ENCODE measurements around the gene CCL4.
"Not testable (repeated sequence)": the region's sequence is repeated elsewhere in the genome, so short reads cannot be mapped to it uniquely, and the experiment has no call there.

The CCL4 gene

DNA sequence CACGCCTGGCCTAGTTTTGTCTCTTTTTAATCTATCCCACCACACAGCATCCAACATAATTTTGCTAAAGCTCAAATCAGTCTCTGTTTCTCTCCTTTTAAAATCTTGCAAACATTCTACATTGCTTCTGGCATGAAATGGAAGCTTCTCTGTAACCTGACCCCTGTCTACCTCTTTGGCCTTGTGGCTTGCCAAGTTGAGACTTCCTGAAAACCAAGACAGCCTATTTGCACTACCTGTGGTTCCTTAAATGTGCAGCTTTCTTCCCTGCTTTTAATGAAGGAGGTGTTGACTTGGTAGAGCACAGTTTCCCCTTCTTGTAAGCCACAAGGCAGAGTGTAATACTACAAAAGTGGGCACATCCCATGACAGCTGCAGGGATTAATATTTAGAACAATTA is 7.6 kb upstream of the CCL4 start:
- peaks cover 82% of the 10 kb centered on the region for H3K4me1 ChIP-seq (ENCODE audit: low read length)
- H3K27ac ChIP-seq (ENCODE audit: low read length), result peak overlapping the region; percentile 74
- H3K4me3 ChIP-seq (ENCODE audit: low read length), result no peak overlapping the region
- TF ChIP-seq CTCF (IDR thresholded peaks at IDR 0.05; ENCODE audit: low read length), result no peak
- no peak for TF ChIP-seq EZH2 (optimal IDR thresholded peaks at IDR 0.05; ENCODE audit: low read depth, low read length)
- no peak for TF ChIP-seq EZH2phosphoT487 (IDR thresholded peaks at IDR 0.05; ENCODE audit: low read length)
- no peaks in the 10 kb centered on the region for H3K27me3 ChIP-seq (replicated peaks; ENCODE audit: insufficient read depth, low read length)
- H3K79me2 ChIP-seq (ENCODE audit: low read length), result no peaks in the 10 kb centered on the region
- no peaks in the 10 kb centered on the region for H3K9me2 ChIP-seq (replicated peaks; ENCODE audit: insufficient read depth, low read length)
- H2AFZ ChIP-seq (ENCODE audit: low read length), result 0 out of 2 replicates have a peak overlapping the region, but pooled peaks have one; percentile 0
- peak overlapping the region; percentile 24; the same call in 1 of the 2 replicates for H3K9ac ChIP-seq (ENCODE audit: low read length)
- no peaks in the 10 kb centered on the region for H4K20me1 ChIP-seq (ENCODE audit: insufficient read depth, low read length)
- no peaks in the 10 kb centered on the region for H3K9me3 ChIP-seq (replicated peaks; ENCODE audit: insufficient read depth, low read length)
- no peaks in the 10 kb centered on the region for H3K36me3 ChIP-seq (replicated peaks; ENCODE audit: insufficient read depth, low read length)
- H3K4me2 ChIP-seq (ENCODE audit: low read depth, low read length), result peak overlapping the region; percentile 31
- DNase-seq, result peak; percentile 56
- peaks cover 33% of the 10 kb centered on the region for H3F3A ChIP-seq (ENCODE audit: insufficient read depth, low read length)

- not testable (repeated sequence) for H3K9me2 ChIP-seq (replicated peaks; ENCODE audit: insufficient read depth, low read length); H3K4me3 ChIP-seq (ENCODE audit: low read length); DNase-seq; H3K9me3 ChIP-seq (replicated peaks; ENCODE audit: insufficient read depth, low read length); H2AFZ ChIP-seq (ENCODE audit: low read length); H3K4me2 ChIP-seq (ENCODE audit: low read depth, low read length); H4K20me1 ChIP-seq (ENCODE audit: insufficient read depth, low read length); H3K9ac ChIP-seq (ENCODE audit: low read length); H3K79me2 ChIP-seq (ENCODE audit: low read length); H3K27me3 ChIP-seq (replicated peaks; ENCODE audit: insufficient read depth, low read length); H3K27ac ChIP-seq (ENCODE audit: low read length); H3K36me3 ChIP-seq (replicated peaks; ENCODE audit: insufficient read depth, low read length)
- peaks cover 72% of the 10 kb centered on the region for H3K4me1 ChIP-seq (ENCODE audit: low read length)
- peaks cover 21% of the 10 kb centered on the region for H3F3A ChIP-seq (ENCODE audit: insufficient read depth, low read length)
Observed at GRCh38 chr17:36099004-36099403, 4.6 kb upstream of the CCL4 start.

- peak overlapping the region; percentile 22; the same call in 1 of the 2 replicates for H3K4me3 ChIP-seq (ENCODE audit: low read length)
- not testable (repeated sequence) for H3K9me2 ChIP-seq (replicated peaks; ENCODE audit: insufficient read depth, low read length); H3K9me3 ChIP-seq (replicated peaks; ENCODE audit: insufficient read depth, low read length); H3K79me2 ChIP-seq (ENCODE audit: low read length); H3K36me3 ChIP-seq (replicated peaks; ENCODE audit: insufficient read depth, low read length); H4K20me1 ChIP-seq (ENCODE audit: insufficient read depth, low read length); H2AFZ ChIP-seq (ENCODE audit: low read length); DNase-seq; H3K27me3 ChIP-seq (replicated peaks; ENCODE audit: insufficient read depth, low read length)
- peaks cover 36% of the 10 kb centered on the region for H3K4me1 ChIP-seq (ENCODE audit: low read length)
- H3K9ac ChIP-seq (ENCODE audit: low read length), result peak overlapping the region; percentile 31; the same call in 1 of the 2 replicates
- H3K27ac ChIP-seq (ENCODE audit: low read length), result peak overlapping the region; percentile 91; the same call in 1 of the 2 replicates
- peak overlapping the region; percentile 27; the same call in 1 of the 2 replicates for H3K4me2 ChIP-seq (ENCODE audit: low read depth, low read length)
- H3F3A ChIP-seq (ENCODE audit: insufficient read depth, low read length), result peaks cover 14% of the 10 kb centered on the region
Observed at GRCh38 chr17:36104246-36104645, 619 bp downstream of the CCL4 start.

- DNase-seq, result no peak
- Histone ChIP-seq H3K4me1 (ENCODE audit: low read length) (peaks cover 32% of the 10 kb centered on the region), H3K27ac (ENCODE audit: low read length) (peak overlapping the region; percentile 91; the same call in 1 of the 2 replicates), H3F3A (ENCODE audit: insufficient read depth, low read length) (peaks cover 14% of the 10 kb centered on the region), H3K4me3 (ENCODE audit: low read length) (peak overlapping the region; percentile 22; the same call in 1 of the 2 replicates), H3K4me2 (ENCODE audit: low read depth, low read length) (peak overlapping the region; percentile 27; the same call in 1 of the 2 replicates), H3K36me3 (replicated peaks; ENCODE audit: insufficient read depth, low read length) (no peaks in the 10 kb centered on the region), H3K9me2 (replicated peaks; ENCODE audit: insufficient read depth, low read length) (no peaks in the 10 kb centered on the region), H3K9ac (ENCODE audit: low read length) (peak overlapping the region; percentile 31; the same call in 1 of the 2 replicates), H3K9me3 (replicated peaks; ENCODE audit: insufficient read depth, low read length) (no peaks in the 10 kb centered on the region), H2AFZ (ENCODE audit: low read length) (no peak overlapping the region), H4K20me1 (ENCODE audit: insufficient read depth, low read length) (no peaks in the 10 kb centered on the region), H3K79me2 (ENCODE audit: low read length) (no peaks in the 10 kb centered on the region), H3K27me3 (replicated peaks; ENCODE audit: insufficient read depth, low read length) (no peaks in the 10 kb centered on the region)
- TF ChIP-seq EZH2 (optimal IDR thresholded peaks at IDR 0.05; ENCODE audit: low read depth, low read length), result no peak
- TF ChIP-seq EZH2phosphoT487 (IDR thresholded peaks at IDR 0.05; ENCODE audit: low read length), result no peak
- no peak for TF ChIP-seq CTCF (IDR thresholded peaks at IDR 0.05; ENCODE audit: low read length)
Observed at GRCh38 chr17:36104701-36105181, 1.1 kb downstream of the CCL4 start.
